SK-N-SH (cell line): ENCODE results near the gene CBX7.

Experiments
- CTCF ChIP-seq: fragments of 200-600 bp; sonication (generic); IDR thresholded peaks from 2 replicates; pipeline ENCODE4 v1.6.1; 2017; ENCODE audit warnings: antibody characterized with exemption, mild to moderate bottlenecking, moderate library complexity
- EP300 ChIP-seq, 2 experiments: IDR thresholded peaks; 2 replicates each; pipeline versions ENCODE4 v1.4.0 to v1.6.1; 2012; ENCODE audit warnings: borderline replicate concordance in 1 of 2, low read depth in 1 of 2, low read length in 1 of 2
- NRF1 ChIP-seq: IDR thresholded peaks from 2 replicates; pipeline ENCODE4 v1.6.1; 2012; ENCODE audit warnings: low read depth, mild to moderate bottlenecking, low read length
- POLR2AphosphoS5 ChIP-seq: IDR thresholded peaks from 2 replicates; pipeline ENCODE4 v1.6.1; 2012; ENCODE audit warnings: low read depth, low read length
- REST ChIP-seq: IDR thresholded peaks from 2 replicates; pipeline ENCODE4 v1.6.1; 2012; ENCODE audit warnings: mild to moderate bottlenecking, low read depth, low read length, moderate library complexity
- RFX5 ChIP-seq: IDR thresholded peaks from 2 replicates; pipeline ENCODE4 v1.6.1; 2012; ENCODE audit warnings: mild to moderate bottlenecking, improper control_type of control experiment, low read length
- SMC3 ChIP-seq: IDR thresholded peaks from 2 replicates; pipeline ENCODE4 v1.6.1; 2012; ENCODE audit warnings: low read depth, low read length, improper control_type of control experiment
- TCF12 ChIP-seq: IDR thresholded peaks from 2 replicates; pipeline ENCODE4 v1.4.0; 2012
- YY1 ChIP-seq: IDR thresholded peaks from 2 replicates; pipeline ENCODE4 v1.4.0; 2012; ENCODE audit warnings: low read depth, mild to moderate bottlenecking

GRCh38 chr22:39153220-39153717 is 789 bp upstream of the CBX7 start:
- TF ChIP-seq CTCF (no peak), EP300 (IDR thresholded peaks at IDR 0.05; ENCODE audit: borderline replicate concordance in 1 of 2, low read depth in 1 of 2, low read length in 1 of 2) (no peak), RFX5 (no peak), NRF1 (no peak), TCF12 (no peak), REST (no peak), SMC3 (no peak), YY1 (no peak), POLR2AphosphoS5 (no peak)
